Stimulated activated CD8-positive, alpha-beta memory T cell treated with anti-CD3 and anti-CD28 coated beads, Interleukin-2, amount 100 ng/mL, for 48 hours (primary cell): Measurements from ENCODE around the gene GSS.
A peak's percentile ranks its signal among the peaks of the same experiment; 100 is the strongest.

ENCODE experiments used
- DNase-seq, 2 donors: peaks; one replicate each; pipeline ENCODE4 v3.0.0-alpha.2; 2020; ENCODE audit warnings: low read depth in 2 of 2

GSS gene

GRCh38 chr20:34946661-34947060, 8.9 kb downstream of the GSS start:
- DNase-seq: no peak

DNA sequence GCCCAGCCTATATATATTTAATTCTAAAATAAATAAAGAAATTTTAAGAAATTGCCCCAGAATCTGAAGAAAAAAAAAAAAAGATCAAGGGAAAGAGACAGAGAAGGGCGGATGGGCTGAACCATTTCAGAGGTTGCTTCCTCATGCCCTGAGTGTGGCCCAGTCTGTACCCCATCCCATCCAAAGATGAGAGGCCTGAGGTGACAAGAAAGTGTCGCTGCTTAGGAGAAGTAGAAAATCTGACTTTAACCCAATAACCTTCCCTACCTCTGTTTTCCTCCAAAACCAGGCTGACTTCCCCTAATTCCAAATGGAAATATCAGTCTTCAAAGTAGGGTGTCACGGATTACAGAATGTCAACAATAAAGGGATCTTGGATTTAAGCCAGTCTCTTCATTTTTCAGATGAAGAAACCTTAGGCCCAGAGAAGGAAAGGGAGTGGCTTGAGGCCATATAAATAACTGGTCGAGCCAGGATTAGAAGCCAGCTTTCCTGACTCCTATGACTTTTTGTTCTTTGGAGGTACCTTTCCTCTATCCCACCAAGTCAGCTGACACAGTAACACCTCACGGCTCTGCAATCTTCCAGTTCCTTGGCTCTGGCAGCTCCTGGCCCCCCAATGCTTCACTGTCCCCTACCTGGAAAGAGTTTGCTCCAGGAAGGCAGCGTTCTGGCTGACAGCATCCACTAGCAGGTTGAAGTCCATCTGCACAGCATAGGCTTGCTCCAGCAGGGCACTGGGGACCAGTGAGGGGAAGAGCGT, 10.1 kb downstream of the GSS start:
- no peak for DNase-seq

DNA sequence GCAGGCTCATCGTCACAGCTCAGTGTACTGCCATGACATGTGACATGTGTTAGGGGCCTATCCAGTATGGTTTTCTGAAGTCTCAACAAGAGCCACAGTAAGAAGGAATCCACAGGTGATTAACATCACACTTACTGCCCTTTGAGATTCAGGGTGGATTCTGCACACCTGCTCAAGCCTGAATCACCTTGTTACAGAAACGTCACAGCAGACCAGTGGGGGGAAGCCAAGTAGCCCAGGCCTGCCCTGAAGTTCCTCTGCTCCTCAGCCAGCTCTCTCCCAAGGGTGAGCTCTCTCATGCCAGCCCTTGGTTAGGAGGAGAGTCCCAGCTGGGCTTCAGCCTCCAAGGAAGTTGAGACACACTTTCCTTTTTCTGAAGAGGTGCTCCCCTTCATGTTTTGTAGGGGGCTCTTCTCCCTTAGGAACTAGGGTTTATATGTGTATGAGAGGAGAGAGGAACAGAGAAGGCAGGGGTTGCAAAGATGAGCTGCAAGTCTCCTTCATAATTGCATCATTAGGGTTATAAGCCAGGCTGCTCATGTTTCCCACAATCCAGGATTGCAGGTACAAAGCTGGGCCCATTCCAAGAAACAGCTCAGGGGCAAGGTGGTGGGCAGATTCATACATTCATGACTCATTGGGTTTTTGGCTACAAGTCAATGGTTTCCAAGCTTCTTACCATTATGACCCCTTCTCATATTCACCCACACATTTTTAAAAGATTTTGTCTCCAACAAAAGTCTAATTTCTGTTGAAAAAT, 11.6 kb downstream of the GSS start:
- DNase-seq: no peak

DNA sequence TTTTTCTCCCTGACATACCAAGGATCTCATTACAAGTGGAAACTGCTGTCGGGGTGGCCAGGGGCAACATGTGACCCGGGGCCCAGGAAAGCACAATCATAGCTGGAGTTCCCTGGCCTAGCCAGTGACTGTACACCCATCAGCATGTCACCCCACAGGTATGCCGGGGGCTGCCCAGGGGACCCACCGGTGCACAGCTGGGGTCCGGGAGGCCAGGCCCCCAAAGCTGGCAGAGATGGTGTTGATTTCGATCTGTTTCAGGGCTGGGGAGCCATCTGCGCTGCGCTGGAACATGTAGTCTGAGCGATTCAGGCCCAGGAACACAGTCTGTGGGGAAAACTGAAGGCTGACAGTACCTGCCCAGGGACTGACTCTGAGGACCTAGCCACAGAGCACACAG, 13.3 kb downstream of the GSS start:
- no peak for DNase-seq

GRCh38 chr20:34941226-34941625, 14.4 kb downstream of the GSS start:
- no peak for DNase-seq

DNA sequence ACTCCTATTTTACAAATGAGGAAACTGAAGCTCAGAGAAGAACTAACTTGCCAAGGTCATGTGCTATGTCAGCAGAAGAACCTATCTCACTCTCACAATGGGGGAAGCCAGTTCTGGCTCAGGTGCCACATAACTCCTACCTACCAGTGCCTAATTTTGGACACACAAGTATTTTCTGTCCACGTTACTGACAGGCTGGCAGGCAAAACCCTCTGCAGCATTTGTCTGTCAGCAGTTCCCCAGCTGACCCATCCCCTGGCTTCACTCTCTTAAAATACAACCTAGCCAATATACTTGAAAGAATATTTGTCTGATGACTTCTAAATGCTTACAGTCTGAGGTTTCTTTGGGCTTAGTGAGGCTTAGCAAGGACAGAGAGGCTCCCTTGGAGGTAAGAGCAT, 15.5 kb downstream of the GSS start:
- DNase-seq: no peak

DNA sequence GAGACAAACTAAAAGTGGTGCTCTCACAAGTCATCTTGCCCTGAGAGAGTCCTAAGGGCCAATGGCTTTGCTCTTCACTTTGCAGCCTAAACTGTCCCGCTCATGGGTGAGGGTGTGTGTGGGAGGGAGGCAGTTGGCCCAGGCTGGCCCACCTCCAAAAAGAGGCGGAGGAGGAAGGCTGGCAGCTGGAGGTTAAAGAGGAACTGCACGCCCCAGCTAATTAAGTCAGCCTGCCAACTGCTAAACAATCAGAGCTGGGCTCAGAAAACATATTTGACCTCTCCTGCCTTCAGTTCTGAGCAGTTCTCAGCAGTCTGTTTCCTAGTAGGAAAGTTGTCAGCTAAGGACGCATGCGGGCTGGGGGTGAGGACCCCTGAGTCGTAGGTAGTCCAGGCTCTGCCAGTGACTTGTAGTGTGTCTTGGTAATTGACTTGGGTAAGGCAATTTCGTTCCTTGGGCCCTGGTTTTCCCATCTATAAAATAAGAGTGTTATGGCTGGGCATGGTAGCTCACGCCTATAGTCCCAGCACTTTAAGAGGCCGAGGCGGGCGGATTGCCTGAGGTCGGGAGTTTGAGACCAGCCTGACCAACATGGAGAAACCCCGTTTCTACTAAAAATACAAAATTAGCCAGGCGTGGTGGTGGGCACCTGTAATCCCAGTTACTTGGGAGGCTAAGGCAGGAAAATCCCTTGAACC, 17.0 kb downstream of the GSS start:
- DNase-seq: no peak

GRCh38 chr20:34931771-34932170, 23.8 kb downstream of the GSS start:
- DNase-seq: no peak

DNA sequence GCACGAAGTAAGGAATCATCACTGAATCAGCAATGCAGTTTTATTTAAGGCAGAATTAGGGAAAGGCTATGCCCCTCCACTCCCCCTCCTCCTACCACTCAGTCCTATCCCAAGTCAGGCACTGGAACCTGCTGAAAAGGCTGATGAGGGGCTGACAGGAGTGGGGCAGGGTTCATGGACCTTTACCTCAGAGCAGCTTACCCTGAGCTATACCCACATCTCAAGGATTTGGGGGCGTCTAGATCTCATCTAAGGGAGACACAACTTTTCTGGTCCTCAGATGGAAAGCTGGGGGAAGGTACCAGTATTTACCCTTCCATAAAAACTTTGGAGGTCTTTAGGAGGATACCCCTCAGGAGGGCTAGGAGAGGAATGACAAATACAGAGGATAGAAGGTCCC, 27.2 kb downstream of the GSS start:
- no peak for DNase-seq

DNA sequence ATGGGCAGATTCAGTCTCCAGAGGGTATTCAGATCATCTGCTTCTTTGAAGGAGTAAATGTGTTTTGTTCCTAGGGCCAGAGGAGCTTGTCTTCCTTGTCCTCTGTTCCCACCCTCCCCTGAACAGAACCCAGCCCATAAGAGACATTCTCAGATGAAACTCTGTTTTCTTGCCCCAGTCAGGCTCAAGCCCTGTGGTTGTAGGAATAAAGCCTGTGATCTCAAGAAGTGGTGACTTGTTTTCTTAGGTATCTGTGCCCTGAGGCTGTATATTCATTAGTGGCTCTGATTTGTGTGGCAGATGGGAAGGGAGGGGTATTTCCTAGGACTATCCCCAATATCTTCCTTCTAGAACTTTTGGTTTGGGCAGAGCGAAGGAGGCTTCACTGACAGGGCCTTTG, 27.9 kb downstream of the GSS start:
- no peak for DNase-seq

- DNase-seq: no peak
These were observed 29.0 kb downstream of the GSS start for GRCh38 chr20:34926581-34926980.

GRCh38 chr20:34925981-34926380, 29.6 kb downstream of the GSS start:
- DNase-seq: no peak

DNA sequence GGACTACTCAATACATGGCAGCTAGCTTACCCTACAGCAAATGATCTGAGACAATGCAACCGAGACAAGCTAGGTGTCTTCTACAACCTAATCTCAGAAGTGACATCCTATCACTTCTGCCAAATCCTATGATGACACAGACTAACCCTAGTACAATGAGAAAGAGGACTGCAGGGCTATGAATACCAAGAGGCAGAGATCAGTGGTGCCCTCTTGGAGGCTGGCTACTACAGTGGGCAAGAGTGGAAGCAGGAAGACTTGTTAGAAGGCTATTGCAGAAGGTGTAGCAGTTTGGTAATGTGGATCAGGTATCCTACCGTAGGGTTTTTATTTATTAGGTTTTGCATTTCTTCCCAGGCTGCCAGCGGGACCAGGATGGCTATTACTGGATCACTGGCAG, 30.3 kb downstream of the GSS start:
- DNase-seq: no peak

- DNase-seq: no peak
These were observed 32.2 kb downstream of the GSS start for GRCh38 chr20:34923414-34923813.

- no peak for DNase-seq
These were observed 32.8 kb downstream of the GSS start for GRCh38 chr20:34922654-34923381.

DNA sequence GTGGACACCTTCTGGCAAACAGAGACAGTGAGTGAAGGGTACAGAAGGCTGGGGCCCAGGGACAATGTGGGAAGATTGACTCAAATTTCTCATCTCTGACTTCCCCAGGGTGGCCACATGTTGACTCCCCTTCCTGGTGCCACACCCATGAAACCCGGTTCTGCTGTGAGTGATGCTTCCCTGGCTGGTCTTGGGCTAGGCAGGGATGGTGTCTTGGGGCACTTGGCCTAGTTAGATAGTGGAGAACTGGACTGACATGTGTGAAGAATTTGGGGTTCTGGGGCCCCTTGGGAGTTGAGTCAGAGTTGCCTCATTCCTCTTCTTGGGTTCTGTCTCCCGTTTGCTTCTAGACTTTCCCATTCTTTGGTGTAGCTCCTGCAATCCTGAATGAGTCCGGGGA, 34.2 kb downstream of the GSS start:
- peak in 1 of 2 donors; percentile 8 for DNase-seq

- DNase-seq: no peak
These were observed 35.6 kb downstream of the GSS start for GRCh38 chr20:34920055-34920454.

- no peak for DNase-seq
These were observed 38.7 kb downstream of the GSS start for GRCh38 chr20:34916774-34917354.

- DNase-seq: no peak
These were observed 39.7 kb downstream of the GSS start for GRCh38 chr20:34915749-34916455.

DNA sequence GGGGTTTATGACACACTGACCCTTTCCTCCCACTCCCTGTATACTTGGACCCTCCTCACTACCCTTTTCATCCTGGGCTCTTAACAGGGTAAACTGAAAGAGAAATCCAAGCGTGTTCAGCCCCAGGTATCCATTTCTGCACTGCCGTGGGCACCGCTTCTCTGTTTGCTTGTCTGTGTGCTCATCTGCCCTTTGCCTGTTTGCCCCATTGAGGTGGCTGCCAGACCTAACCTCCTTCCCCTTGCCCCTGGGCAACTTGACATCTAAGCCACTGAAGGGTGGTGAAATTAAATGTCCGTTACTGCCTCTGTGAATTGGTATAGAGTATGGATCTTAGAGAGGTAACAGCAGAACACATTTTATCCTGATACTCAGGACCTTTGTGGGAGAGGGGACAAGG, 40.5 kb downstream of the GSS start:
- no peak for DNase-seq
